ENCODE measurements around the gene GBF1. TPM values are rescaled to one million over a fixed set of nuclear protein-coding genes. Genes with fewer than 3 reads are reported as not detected.

Gene GBF1
- total RNA-seq = 12.6 and 31.8 TPM in 2 replicates

GRCh38 chr10:102245082-102245931 is at the start of gene GBF1:
Gene GBF1 (plus strand): TSS chr10:102245532. CDS start chr10:102258939, 13,407 bp downstream.

DNA sequence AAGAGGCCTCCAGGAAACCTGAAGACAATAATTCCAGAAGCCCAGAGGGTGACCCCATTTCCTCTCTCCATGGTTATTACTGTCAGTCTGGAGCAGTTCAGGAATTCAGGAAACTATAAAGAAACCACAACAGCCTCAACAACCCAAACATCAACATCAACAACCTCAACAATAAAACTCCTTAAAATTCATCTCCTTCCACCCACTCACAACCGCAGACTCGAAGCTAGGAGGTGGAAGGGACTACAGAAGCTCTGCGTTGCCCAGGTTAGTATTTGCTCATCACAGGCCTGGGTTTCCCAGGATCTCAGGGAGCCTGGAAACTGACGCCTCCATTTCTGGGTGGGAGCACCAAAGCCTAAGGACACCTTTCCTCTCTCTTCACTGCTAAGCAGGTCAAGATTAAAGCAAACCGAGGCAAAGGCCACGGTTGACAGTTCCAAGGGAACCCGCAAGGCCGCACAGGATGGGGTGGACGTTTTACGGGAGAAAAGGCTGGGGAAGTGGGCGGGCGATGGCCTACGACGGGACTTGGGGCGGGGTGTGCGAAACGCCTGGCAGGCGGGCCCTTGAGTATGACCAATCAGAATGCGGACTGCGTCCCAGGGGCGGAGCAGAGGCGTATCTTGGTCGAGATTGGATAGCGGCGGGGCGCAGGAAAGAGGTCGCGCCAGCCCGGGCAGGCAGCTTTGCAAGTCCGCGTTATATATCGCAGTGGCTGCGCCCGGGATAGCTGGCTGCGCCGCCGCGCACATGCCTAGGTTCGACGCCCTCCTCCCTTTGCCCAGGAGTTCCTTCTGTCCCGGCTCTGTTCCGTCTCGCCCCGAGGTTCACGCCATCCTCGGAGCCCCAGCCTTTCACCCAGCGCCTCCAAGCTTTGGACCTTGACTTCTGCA is 19.4 kb upstream of the GBF1 start, which contains the start of gene ELOVL3:
Gene ELOVL3 (plus strand): TSS at position 654 of the 896 bp plus-strand sequence. CDS start 250 bp downstream, outside the sequence.

DNA sequence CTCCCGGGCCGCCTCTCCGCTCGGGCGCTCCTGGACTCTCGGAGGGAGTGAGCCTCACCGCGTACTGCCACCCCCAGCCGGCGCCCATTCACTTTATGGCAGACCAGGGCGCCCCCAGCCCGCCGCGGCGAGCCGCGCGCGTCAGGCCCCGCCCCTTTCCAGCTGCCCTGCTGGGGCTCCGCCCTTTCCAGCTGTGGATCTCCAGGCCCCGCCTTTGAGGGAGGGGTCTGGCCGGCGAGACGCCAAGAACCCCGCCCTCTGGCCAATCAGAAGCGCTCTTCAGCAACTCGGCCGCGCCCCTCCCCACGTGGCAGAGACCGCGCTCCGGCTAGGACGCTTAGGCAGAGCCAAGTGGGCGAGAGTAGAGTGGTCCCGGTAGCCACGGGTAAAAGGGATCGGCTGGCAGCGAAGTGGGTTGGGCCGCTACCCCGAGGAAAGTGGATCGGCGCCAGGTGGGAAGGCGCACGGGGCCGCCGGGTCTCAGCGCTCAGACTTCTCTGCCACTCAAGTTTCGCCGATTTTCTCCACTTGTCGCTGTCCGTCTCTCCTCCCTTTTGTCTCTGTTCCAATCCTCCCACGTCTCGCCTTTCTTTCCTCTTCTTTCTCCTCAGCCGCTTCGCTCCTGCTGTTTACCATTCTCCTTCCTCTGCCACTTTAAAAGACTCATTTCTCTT is 3.8 kb upstream of the GBF1 start, which contains the start of gene PITX3:
Gene PITX3 (minus strand): TSS at position 69 of the 674 bp plus-strand sequence. CDS start 9,432 bp downstream, outside the sequence.

DNA sequence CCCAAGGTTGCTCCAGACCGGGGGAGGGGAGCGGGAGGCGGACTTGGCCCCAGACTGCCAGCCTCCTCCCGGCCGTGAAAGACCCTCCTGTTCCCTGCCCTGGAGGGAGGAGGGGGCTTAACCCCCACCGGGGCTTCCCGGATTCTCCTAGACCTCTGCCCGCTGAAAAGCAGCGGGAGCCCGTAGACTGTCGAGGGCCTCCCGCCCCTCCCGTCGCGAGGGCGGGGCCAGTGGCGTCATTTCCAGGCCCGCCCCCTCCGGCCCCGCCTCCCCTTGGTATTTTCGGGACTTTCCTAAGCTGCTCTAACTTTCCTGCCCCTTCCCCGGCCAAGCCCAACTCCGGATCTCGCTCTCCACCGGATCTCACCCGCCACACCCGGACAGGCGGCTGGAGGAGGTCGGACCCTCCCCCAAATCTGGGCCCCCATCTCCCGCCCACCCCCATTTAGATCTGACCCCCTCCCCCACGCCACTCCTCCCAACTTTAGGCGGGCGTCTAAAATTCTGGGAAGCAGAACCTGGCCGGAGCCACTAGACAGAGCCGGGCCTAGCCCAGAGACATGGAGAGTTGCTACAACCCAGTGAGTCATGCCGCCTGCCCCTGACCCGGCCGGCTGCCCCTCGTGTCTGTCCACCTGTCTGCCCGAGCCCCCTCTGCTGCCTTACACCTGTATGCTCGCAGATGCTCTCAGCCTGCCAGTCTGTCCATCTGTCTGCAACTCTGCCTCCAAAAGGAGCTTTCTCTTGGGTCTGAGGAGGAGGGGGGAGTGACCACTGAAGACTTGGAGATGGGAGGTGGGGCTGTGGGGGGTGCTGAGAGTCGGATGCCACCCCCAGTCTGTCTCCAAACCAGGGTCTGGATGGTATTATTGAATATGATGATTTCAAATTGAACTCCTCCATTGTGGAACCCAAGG is 150.3 kb downstream of the GBF1 start, which contains the start of gene NFKB2:
Gene NFKB2 (plus strand): TSS at position 306 of the 917 bp plus-strand sequence. CDS start 255 bp downstream, at position 561.

DNA sequence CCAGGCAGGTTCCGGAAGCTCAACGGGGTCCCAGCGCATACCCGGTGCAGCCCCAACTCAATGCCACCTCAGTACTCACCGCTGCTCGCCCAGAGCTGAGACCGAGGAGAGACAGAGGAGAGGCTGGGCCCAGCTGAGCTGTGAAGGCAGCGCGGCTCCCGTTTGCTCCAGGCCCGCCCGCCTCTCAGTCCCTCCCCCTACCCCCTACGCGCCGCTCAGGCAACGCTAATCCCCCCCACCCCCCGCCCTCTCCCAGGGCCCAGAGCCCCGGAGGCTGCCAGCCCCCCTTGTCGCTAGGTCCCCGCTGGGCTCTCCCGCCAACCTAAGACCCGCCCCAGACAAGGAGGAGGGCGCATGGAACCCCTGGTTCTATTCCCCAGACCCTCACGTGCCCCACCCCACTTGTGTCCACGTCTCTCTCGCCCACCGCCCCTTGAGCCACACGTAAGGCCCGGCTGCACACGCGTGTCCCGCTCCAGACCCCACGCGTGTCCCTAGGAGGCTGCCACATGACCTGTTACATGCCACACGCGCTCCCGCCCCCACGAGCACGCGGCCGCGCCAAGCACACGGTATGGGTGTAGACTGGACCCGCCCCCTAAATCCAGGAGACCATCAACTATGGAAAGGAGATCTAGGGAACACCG is 173.4 kb downstream of the GBF1 start, which contains the start of gene PSD:
Gene PSD (minus strand): TSS at position 164 of the 647 bp plus-strand sequence. CDS start 1,747 bp downstream, outside the sequence.

DNA sequence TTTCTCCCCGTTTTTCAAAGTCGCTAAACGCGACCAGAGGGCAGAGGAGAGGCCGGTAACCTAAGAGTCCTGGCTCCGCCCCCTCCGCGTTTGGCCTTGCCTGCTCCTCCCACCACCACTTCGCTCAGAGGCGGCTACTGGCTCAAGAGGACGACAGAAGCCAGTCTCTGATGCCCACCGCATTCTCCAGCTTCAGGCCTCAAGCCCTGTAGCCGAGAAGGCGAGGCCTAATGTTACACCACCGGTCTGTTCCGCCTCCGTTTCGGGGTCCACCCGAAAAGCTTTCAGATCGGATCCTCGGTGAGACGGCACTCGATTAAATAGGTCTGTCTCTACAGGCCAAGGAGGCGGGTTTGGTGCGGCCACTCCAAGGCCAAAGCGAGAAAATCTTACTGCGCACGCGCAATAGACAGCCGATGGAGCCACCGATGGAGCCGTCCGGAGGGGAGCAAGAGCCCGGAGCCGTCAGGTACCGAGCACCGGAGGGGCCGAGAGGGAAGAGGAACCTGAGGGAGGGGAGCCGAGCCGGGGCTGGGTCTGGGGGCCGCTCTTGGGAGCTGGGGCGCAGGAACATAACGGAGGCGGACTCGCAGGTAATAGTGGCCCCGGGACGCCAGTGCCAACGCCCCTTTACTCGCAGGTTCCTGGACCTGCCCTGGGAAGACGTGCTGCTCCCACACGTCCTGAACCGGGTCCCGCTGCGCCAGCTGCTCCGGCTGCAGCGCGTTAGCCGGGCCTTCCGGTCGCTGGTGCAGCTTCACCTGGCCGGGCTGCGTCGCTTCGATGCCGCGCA is 175.6 kb downstream of the GBF1 start, which contains the start of gene FBXL15:
Gene FBXL15 (plus strand): TSS at position 123 of the 793 bp plus-strand sequence. CDS start 294 bp downstream, at position 417.

Other genes starting within 250 kb of the GBF1 start
- gene ARMH3, start 189.4 kb upstream of the GBF1 start, total RNA-seq = 5.3 and 11.1 TPM in 2 replicates
- gene HPS6, start 180.2 kb upstream of the GBF1 start, total RNA-seq = 29.5 and 30.6 TPM in 2 replicates
- 33.8 and 58.6 TPM in 2 replicates for gene LDB1, start 125.2 kb upstream of the GBF1 start, total RNA-seq
- gene PPRC1, start 112.5 kb upstream of the GBF1 start, total RNA-seq = 6.5 and 19.6 TPM in 2 replicates
- 16.8 and 35.6 TPM in 2 replicates for gene NOLC1, start 93.1 kb upstream of the GBF1 start, total RNA-seq
- not detected in 2 replicates for gene ELOVL3, start 19.2 kb upstream of the GBF1 start, total RNA-seq
- not detected in 2 replicates for gene PITX3, start 4.0 kb upstream of the GBF1 start, total RNA-seq
- 18.5 and 65.1 TPM in 2 replicates for gene NFKB2, start 150.2 kb downstream of the GBF1 start, total RNA-seq
- gene PSD, start 173.3 kb downstream of the GBF1 start, total RNA-seq = under 0.01 and 0.44 TPM in 2 replicates
- gene FBXL15, start 175.3 kb downstream of the GBF1 start, total RNA-seq = 5.5 and 7.6 TPM in 2 replicates
- 33.3 and 41.8 TPM in 2 replicates for gene CUEDC2, start 187.0 kb downstream of the GBF1 start, total RNA-seq
- gene C10orf95, start 206.0 kb downstream of the GBF1 start, total RNA-seq = not detected in 2 replicates